HG03060 (cell line): Measurements from ENCODE around the gene PPP4R2.
"Not testable (repeated sequence)": the region's sequence is repeated elsewhere in the genome, so short reads cannot be mapped to it uniquely, and the experiment has no call there.

Experiments used
- ATAC-seq: cut with Tn5 transposase; IDR thresholded peaks from one replicate; pipeline ENCODE4 v1.9.1; 2021; ENCODE audit warnings: low read depth, moderate number of reproducible peaks; ENCODE audit not compliant: unreplicated experiment

PPP4R2 gene

DNA sequence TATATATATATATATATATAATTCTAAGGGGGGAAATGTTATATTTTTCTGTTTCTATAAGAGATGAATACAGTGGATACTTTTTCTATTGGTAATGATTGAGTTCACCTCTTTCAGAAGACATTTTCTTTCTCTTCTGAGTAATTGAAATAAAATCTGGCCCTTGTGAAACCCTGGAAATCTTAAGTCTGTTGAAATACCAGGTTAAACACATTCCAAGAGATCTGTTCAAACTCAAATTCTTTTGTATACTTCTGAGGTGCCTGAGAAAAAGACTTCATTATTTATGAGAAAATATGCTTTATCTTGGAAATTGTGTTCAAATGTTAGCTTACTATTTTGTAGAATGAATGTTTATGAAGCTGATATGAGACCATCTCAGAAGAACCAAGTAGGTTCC lies 69.6 kb downstream of the PPP4R2 start:
- not testable (repeated sequence) for ATAC-seq

DNA sequence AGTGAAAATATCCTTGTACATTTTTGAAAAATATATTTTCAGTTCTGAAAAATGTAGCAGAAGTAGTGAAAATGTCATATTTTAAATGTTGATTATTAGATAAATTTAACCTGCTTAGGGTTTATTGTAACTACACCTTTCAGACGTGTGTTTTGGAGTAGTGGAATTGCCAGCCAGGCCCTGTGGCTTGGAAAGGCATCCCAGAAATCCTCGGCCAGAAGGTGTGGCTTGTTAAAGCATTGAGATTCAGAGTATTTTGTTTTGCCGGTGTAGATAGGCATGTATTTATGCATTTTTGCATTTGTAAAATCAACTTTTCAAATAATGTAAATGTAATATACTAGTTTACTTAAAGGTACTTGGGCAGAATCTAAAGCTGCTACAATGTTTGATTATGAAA lies 71.8 kb downstream of the PPP4R2 start:
- ATAC-seq: no peak

DNA sequence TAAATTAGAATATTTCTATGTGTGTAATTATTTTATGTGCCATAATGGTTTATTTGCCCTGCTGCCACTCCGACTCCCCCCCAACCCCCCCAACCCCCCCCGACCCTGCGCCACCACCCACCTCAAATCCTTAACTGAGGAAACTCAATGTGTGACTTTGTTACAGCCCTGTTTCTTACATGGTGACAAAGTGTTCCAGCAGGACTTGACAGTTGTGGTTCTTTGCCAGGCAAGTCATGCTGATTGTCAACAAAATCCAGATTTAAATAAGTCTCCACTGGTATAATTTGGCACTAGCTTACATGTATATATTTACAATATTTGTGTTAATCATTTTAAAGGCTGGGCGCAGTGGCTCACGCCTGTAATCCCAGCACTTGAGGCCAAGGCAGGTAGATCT lies 72.6 kb downstream of the PPP4R2 start:
- ATAC-seq: no peak

DNA sequence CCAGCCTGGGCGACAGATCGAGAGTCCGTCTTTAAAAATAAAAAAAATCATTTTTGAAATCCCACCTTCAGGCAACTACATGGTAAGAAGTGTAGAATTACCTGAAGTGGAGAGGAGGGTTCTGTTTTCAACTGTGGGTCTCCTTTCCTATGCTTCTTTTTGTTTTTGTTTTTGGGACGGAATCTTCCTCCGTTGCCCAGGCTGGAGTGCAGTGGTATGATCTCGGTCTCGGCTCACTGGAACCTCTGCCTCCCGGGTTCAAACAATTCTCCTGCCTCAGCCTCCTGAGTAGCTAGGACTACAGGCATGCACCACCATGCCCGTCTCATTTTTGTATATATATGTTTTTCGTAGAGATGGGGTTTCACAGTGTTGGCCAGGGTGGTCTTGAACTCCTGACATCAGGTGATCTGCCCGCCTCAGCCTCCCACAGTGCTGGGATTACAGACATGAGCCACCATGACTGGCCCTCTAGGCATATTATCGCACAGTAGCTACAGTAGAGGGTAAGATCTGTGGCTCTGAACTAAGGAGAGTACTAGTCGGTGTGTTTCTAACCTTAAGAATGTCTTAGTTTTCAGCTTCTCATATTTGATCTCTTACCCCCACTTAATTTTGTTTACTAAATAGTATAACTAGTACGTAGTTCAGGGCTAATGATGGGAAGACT lies 73.3 kb downstream of the PPP4R2 start:
- no peak for ATAC-seq

DNA sequence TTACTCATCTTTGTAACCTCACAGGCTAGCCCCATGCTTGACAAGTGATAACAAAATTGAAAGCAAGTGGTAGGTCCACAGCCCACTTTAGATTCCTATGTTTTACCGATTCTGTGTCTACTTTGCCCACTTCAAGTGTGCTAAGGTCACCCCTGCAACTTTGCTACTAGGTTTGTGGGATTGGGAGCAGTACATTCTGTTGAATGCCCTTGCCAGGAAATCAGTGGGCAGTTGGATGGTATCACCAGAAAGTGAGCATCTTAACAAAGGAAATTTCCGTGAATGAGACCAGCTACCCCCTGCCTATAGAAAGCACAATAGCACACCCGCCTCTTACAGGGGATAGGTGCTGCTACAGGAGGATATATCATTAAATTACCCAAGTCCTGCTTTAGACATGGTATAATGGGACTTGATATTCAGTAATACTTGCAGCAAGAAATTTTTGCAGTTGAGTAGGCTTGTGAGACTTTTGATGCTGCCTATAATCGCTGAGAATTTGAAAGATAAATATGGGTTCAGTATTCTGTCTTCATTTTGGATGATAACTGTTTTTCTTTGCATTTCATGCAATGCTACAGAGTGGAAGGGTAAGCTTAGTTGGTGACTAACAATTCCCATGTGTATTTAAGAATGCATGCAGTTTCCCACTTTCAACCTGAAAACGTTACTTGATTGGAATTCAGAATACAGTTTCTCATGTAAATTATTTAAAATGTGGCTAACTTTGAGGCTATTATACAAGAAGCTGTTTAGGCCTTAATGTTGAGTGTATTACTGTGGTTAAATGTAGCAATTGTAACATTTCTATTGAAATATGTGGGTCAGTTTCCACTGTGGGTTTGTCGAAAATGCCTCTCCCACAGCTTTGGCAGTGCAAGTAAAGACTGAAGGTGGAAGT lies 74.3 kb downstream of the PPP4R2 start:
- no peak for ATAC-seq

DNA sequence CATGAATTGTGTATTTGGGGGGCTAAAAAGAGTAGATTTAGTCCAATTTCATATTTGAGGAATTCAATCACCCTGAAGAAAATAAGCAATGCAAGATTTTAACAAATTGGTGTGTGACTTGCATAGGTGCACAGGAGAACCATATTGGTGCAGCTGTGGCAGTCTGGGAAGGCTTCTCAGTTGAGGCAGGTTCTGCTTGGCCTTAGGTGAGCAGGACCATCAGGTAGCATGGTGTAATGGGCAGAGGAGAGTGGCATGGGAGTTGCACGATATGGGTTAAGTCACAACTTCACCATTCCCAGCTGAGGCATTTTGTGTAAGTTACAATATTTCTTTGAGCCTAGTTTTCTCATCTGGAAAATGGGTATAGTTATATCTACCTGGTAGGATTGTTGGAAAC lies 75.3 kb downstream of the PPP4R2 start:
- ATAC-seq: no peak

DNA sequence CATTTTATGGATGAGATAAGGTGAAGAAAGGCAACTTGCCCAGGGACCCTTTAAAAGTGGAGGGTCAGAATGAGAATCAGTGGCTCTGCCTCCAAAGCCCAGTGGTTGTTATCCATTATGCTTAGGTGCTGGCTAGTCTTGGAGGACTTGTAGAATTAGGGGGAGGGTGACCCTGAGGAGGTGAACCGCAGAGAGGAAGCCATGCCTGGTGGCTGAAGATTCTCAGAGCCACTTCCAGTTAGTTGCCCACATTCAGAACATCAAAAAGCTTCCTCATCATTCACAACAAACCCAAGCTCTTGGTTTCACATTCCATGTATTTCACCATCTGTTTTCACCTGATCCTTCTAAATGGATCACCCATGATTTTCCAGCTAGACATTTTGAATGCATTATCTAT lies 76.0 kb downstream of the PPP4R2 start:
- no peak for ATAC-seq

DNA sequence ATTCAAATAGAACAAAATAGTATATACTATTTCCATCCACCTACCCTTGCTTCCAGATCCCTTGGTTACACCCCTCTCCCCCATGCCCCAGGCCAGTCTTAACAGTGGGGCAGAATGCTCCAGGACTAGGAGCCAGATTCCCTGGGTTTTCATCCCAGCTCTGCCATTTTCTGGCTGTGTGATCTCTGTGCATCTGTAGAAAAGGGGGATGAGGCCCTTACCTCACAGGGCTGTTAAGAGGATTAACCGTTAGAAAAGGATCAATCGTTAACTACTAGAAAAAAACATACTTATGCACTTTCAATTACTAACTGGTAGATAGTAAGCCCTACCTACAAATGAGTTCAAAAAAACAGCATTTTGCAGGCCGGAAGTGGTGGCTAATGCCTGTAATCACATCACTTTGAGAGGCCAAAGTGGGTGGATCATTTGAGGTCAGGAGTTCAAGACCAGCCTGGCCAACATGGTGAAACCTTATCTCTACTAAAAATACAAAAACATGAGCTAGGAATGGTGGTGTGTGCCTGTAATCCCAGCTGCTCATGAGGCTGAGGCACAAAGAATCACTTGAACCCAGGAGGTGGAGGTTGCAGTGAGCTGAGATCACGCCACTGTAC lies 76.6 kb downstream of the PPP4R2 start:
- no peak for ATAC-seq

DNA sequence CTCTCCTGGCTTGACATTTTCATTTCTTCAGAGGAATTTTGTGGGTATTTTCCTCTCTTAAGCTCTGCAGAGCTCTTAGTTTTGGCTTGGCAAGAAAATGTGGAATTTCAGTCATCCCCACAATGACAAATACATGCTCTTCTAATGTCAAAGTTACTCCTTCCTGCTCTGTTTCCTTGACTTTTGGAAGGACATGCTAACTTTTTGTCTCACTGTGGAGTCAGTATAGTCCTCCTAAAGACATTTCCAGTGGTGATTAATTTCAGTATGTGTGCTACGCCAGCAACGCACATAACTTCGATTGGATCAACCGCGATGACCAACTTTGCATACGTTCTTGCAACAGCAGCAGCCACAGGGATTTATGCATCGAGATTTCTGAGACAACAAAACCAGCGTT lies 78.2 kb downstream of the PPP4R2 start:
- no peak for ATAC-seq

DNA sequence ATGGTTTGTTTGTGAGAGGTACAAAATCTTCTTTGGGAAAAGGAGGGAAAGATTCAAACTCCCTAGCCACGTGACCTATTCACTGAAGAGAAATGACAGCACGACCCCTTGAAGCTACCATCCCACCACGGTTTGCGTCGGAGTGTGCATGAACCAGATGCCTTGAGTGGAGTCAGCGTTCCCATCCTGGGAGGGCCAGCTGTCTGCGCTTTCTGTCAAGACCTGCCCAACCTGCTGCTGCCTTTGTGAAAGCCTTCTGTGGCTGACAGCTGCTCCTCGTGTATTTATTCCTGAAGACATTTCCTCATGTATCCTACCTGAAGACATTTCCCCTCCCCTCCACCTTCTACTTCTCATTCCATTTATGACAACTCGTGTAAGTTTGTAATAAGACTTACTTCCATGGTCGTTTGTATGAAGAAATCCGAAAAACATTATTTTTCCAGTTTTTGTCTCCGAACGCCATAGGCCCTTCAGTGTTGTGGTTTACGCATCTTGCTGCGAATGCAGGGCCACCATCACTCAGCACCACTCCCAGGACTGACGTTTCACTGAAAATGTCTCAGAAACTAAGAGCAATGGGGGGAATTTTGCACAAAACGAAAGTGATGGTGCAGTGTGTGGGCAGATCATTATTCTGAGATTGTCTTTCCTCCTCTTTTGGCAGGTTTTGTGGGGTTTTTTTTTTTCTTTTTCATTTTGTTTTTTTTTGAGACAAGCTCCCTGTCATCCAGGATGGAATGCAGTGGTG lies 83.8 kb downstream of the PPP4R2 start:
- ATAC-seq: no peak

DNA sequence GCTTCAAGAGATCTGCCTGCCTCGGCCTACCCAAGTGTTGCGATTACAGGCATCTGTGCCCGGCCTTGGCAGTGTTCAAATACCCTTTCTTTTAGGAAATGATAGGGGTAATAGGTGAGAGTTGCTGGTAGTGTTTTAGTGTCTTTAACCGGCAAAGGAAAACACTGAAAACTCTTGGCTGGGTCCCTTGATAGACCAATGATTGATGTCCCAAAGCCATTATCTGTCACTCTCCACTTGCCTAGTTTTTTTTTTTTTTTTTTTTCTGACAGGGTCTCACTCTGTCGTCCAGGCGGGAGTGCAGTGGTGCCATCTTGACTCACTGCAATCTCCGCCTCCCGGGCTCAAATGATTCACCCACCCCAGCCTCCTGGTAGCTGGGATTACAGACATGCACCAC lies 84.5 kb downstream of the PPP4R2 start:
- ATAC-seq: no peak

DNA sequence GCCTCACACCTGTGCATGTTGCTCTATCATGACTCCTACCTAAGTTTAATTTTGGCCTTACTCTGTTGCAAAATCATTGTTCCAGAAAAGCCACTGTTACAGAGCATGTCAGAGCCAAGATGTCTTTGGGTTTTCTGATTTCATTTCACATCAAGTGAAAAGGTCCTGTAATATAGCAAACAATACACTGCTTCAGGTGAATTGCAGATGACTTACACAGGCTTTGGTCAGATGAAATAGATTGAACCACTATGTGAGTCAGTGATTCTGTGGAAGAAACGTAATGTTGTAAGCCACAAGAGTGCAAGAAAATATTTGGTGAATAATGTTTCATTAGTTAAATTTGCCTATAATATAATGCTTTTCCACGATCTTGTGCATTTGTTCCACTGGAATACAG lies 87.6 kb downstream of the PPP4R2 start:
- ATAC-seq: no peak

DNA sequence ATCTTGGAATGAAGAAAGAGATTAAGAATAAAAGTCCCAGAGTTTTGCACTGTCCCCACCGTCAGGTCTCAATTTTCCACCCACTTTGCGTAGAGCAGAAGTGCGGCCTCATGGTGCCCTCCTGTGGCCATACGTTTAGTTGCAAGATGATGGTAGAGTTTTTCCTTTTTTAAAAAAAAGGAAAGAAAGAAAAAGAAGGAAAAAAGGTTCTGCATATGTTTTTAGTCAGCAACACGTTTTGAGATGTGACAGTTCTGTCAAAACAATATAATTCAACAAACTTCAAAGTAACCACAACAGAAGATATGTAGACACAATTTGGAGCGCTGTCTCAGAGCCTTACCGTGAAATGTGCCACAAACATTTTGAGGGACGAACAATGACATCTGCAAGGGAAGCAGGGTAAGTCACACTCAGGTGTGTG lies 89.5 kb downstream of the PPP4R2 start:
- ATAC-seq: no peak

DNA sequence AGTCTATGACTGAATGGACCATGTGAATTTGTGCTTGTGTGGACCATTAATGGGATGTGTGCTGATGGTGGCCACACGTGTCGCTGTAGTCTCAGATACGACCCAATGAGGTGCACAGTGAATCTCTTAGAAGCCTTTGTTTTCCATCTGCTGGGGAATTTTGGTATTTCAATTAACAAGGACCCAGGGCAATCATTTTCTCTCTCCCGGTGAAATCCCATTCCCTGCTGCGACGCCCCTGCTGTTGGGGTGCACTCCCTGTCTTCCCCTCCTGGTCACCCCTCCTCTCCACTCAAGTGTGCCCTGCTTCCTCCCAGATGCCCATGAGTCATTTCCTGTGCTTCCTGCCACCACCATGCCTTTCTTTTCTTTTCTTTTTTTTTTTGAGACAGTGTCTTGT lies 97.5 kb downstream of the PPP4R2 start:
- peak; percentile 60 for ATAC-seq

DNA sequence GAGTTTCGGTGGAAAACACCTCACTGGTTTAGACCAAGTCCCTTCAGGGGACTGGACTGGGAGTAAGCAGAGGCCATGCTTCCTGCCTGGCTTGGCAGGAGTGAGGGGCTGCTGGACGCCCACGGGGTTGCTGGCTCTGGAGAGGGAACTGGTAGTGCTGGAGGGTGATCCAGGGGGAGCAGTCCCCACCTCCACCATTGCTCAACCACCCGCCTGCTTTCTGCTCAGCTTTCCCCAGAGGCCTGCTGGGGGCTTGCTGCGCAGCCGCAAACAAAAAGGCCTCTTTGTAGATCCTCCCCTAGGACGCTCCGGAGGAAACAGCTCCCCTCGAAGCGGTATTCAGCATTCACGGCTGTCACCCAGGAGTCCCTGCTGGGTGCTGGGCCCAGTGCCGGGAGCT lies 98.3 kb downstream of the PPP4R2 start:
- no peak for ATAC-seq

DNA sequence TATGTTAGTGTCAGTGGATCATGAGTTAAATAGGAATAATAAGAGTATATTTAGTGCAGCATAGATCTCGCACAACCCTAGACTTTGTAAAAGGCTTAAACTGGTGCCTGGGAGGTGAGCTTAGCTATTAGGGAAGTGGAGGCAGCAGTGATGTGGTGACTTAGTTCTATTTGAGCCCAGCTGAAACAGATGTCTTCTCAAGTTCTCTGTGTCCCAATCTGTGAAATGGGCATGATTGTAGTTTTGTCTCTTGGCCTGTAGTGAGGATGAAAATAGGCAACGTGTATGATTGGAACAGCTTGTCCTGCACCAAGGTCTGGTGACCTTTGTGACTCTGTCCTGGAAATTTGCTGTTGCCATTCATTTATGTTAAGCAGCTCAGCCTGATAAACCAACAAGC lies 99.6 kb downstream of the PPP4R2 start:
- no peak for ATAC-seq

DNA sequence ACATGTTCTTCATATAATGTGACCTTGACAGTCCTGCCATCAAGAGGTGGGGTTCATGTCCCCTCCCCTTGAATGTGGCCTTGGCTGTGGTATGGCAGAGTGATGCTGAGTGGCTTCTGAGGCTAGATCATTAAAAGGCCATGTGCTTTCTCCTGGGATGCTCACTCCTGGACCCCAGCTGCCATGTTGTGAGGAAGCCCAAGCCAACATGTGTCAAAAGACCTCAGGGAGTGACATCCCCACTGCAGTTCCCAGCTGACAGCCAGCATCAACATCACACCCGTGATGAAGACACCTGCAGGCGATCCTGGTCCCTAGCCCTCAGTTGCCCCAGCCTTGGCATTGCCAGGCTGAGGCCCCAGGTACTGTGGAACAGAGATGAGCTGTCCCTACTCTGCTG lies 101.4 kb downstream of the PPP4R2 start:
- no peak for ATAC-seq

DNA sequence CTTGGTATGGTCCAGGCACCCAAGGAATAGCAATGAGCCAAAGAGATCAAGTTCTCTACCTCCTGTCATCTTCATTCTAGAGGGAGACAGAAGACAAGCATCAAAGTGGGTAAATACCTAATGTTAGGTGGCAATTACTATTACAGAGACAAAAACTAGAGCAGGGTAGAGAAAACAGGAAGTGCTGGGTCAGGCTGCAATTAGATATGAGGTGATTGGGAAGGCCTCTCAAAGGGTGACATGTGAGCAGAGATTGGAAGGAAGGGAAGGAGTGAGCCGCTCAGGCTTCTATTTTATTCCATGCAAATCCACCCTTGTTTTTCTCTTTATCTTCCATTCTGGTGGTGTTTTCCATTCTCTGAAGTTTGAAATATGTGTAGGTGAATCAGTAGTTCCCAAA lies 102.3 kb downstream of the PPP4R2 start:
- ATAC-seq: no peak

DNA sequence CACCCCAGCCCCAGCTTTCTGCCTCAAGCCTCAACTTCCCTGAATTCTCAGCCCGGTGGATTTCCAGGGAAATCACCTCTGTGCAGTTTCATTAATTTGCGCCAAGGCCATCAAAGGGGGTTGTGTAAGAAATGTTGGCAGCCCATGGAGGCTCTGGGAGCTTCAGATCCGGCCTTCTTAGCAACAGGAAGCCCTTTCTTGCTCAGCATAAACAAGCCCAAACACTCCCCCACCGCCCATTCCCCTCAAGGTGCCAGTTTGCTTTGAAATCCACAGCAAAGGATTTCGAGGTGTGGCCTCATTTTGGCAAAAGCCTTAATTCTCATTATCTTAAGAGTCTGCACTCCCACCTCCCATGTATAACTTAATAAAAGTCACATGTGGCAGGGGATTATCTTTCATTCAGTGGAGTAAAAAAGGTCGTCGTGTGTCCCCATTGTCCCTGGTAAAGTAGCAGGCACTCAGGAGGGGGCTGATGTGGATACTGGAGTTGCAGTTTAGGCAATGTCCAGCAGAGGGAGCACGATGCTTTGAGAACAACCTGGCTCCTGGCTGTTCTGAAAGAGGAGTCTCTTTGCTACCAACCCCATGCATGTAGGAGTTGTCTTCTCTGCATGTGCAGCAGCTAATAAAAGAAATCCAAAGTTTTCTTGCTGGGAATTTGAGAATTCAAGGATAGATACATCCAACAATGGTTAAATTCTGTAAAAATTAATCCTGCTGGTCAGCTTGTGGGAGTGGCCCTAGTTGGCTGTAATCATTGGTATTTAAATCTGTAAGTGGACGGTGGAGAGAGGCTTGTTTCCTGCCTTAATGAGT lies 104.3 kb downstream of the PPP4R2 start:
- ATAC-seq: no peak

DNA sequence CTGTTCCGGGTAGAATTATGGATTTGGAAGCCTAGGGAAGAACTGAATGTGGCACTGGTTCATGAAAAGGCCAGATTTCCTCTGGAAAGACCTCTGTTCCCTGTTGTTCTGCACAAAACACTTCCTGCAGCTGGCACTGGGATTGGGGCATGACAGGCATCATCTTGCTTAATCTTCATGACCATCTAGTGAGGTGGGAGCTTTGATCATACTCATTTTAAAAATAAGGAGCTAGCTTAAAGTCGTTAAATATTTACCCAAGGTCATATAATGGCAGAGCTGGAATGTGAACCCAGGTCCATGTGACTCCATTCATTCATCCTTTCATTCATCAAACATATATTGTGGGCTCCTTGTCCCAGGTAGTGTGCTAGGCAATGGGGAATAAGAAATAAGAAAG lies 105.3 kb downstream of the PPP4R2 start:
- ATAC-seq: no peak
